GM21529 (cell line): ENCODE measurements around the gene MMD.
"Not testable (repeated sequence)": the region's sequence is repeated elsewhere in the genome, so short reads cannot be mapped to it uniquely, and the experiment has no call there.

Experiments used
- ATAC-seq: cut with Tn5 transposase; IDR thresholded peaks from one replicate; pipeline ENCODE4 v1.9.1; 2021; ENCODE audit not compliant: unreplicated experiment

MMD gene

DNA sequence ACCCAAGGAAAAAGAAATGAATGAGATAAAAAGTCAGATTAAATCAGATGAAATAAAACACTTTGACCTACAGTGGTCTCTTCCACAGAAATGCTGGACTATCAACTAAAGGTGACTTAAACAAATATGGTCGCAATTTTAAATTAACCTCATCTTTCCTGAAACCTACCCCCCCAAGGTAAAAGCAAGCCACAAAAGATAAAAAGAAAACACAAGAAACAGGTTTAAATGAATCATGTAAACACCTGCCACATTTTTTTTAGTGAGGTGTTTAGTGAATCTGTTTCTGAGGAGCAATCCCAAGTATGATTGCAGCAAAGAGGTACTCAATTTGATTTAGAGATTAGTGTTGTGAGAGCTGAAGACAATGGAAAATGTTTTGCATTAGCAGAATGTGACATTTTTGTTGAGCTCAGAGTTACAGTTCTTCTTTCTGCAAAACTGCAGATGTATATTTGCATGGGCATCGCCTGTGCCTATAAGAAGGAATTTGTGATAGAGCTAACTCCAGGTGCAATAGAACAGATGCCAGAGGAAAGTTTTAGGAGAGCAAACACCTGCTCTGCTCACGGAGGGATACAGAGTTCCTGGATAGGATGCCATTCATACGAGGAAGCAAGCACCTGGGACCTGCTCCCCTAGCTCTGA is 3.4 kb upstream of the MMD start:
- ATAC-seq, result no peak

GRCh38 chr17:55423535-55423934 is 1.9 kb upstream of the MMD start:
- no peak for ATAC-seq

DNA sequence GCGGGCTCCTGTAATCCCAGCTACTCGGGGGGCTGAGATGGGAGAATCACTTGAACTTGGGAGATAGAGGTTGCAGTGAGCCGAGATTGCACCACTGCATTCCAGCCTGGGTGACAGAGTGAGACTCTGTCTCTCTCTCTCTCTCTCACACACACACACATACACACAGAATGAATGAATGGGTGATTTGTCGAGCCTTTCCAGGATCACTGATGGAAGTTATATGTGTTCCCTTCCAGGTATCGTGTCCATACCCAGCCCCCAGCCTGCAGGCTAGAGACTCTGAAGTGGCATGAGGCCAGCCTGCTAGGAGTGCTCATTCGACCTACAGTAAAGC is 1.2 kb upstream of the MMD start:
- not testable (repeated sequence) for ATAC-seq

GRCh38 chr17:55420776-55421178 is 858 bp downstream of the MMD start:
- peak; percentile 17 for ATAC-seq

GRCh38 chr17:55420067-55420775 is 1.4 kb downstream of the MMD start:
- ATAC-seq, result peak; percentile 31

DNA sequence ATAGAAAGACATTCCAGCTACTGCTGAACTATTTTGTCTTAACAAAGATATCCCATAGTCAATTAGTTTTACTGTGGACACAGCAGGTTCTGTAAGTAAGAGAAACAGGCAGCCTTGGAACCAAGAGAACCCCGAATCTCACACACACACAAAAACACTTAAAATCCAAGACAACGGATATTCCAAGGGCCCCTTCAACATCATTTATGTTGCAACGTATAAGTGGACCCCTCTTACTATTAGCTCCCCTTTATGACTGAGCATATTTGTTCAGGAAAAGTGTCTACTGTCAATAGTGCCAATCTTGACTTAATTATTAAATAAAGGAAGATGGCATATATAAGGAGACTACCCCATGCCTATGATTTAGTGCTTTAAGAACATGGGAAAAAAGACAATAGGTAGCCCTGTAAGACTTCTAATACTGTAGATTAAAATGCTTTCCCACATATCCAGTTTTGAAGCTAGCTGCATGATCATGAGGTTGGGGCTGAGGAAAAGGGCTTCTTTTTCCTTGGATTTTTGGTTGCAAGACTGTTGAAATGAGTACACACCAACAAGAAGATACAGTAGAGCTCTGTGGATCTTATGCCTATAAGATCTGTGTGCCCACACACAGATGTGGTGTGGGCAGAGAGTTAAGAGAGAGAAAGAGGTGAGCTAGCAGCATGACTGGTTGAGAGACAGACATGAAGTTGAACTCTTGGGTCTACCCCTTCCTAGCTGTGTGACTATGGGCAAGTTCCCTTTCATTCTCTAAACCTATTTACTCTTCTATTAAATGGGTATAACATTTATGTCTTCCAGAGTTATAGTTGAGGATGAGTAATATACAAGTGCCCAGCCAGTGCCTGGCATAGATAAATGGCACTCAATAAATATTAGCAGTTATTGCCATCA is 3.0 kb downstream of the MMD start:
- no peak for ATAC-seq

- no peak for ATAC-seq
Observed at GRCh38 chr17:55417411-55418268, 4.0 kb downstream of the MMD start.

DNA sequence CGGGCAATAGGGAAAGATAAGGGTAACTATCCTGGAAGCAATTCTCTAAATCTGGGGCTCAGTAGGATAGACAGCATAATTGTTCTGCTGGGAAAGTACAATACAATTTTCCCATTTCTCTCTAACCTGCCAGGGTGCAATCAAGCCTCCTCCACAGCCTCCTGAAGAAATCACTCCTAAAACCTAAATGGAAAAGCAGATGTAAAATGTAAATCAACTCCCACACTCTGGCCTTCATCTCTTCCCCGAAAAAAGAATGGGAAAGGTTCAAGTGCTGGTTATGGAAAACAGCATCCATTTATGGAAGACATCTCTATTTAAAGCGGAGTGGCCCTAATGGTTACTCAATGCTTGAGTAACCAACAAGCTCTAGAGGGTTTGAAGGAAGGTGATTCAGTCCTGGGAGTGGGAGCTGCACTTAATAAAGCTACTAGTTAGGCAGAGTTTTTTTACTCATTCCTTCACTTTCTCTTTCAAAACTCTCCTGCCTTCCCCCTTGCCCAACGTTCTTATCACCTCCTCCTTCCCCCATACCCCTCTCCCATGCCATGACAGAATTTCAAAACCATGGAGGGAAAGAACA is 5.1 kb downstream of the MMD start:
- no peak for ATAC-seq

- ATAC-seq, result no peak
Observed at GRCh38 chr17:55416000-55416399, 5.6 kb downstream of the MMD start.

DNA sequence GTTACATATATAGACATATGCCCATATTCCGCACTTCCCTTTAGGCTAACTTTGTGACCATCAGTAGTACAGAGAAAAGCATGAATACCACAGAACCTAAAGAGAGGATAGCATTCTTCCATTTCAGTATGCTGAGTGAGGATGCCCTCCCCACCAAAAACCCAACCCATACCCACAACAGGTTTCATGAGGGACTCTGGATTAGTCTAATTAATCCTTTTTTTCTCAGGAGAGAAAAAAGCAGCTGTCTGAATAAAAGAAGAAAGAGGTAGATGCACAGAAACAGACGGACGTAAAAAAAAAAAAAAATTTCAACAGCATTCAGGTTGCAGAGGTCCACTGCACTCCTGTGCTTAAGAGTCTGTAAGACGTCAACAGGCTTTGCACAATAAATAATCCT is 6.7 kb downstream of the MMD start:
- no peak for ATAC-seq

DNA sequence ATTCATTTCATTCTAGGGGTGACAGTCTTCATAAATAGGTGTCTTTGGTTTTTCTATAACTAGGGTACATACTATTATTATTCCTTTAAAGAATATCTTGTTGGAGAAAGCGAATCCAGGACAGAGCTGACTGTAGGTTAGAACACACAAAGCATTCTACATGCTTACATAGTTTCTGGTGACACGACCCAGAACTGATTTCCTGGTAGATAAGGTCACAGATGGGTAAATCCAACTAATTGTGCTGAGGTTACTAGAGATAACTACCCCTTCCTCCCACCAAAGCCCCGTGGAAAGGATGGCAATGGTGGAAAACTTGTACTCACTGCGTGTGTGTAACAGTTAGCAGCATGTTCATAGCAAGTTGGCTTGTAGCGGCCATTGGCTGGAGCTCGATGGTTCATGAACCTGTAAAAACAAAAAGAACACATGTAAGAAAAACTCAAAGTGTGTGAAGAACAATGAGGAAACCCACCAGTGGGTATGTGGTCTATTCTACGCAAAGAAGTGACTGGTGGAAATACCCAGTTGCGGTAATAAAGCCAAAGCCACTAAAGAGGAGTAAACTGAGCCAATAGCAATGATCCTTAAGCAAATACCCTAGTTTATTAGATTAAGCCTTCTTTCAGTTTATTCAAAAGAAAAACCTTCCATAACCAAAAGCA is 7.7 kb downstream of the MMD start:
- ATAC-seq, result no peak

GRCh38 chr17:55411463-55411855 is 10.2 kb downstream of the MMD start:
- ATAC-seq, result no peak

- no peak for ATAC-seq
Observed at GRCh38 chr17:55410722-55411462, 10.7 kb downstream of the MMD start.

DNA sequence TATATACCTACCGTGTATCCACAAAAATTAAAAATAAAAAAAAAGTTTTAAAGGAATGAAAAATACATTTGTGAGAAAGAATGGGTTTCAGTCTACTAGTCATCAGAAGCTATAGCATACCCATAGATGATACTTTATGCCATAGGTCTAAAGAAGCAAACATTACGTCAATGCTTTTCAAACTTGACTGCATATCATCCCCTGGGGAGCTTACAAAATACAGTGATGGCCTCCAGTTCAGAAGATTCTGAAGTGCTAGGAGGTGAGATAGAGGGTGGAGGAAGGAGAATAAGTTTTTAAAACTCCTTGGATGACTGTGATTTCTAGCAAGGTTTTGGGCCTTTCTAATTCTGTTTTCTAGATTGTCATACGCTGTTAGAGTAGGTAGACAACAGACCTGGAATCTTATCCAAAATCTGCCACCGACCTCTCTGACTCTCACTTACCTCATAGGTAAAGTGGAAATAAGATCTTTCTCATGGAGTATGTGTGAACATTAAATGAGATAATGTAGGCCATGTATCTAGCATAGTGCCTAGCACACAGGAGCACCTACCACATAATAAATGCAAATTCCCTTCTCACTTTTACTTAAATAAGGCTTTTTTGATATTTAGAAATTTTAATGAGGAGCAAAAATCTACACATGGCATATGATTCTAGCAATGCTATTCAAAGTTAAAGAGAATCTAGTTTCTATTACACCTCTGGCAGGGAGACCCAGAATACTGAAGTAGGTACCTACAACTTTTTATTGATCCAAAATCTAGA is 12.4 kb downstream of the MMD start:
- no peak for ATAC-seq

DNA sequence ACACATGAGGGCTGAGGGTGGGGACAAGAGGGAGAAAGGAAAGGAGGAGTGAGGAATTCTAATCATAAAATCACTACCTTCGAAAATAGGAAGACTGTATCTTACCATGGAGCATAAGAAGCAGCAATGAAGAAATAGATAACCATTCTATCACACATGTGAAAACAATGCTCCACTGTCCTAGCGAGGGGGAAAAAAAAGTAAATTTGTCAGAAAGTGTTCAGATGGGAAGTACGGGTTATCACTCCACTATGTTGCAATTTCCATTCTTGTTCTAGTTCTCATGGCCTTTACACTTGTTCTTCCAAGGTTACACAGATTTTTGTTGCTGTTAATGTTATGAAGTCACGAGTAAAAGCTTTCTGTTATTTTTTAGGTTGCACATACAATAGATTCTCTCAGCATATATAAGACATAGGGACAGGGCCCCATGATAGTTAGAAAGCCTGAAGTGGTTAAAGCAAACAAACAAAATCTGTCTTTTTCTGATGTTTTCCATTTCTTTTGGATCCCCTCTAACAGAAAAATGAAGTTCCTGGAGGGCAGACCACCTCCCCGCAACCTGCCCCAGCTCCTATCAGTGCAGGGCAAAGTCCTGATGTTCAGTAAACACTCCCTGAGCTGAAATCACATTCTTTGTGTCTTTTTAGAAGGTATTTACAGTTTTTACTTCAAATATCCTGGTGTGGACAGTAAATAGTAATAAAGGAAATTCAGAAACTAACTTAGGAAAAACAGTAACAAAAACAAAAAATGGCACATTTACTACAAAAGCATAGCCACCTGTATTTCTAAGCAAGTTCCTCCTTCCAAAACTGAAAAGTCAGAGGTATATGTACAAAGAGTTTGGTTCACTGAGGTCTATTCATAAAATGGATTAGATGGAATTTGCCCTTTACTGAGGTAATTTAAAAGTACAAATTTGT is 13.7 kb downstream of the MMD start:
- no peak for ATAC-seq

- ATAC-seq, result no peak
Observed at GRCh38 chr17:55405600-55405999, 16.0 kb downstream of the MMD start.

DNA sequence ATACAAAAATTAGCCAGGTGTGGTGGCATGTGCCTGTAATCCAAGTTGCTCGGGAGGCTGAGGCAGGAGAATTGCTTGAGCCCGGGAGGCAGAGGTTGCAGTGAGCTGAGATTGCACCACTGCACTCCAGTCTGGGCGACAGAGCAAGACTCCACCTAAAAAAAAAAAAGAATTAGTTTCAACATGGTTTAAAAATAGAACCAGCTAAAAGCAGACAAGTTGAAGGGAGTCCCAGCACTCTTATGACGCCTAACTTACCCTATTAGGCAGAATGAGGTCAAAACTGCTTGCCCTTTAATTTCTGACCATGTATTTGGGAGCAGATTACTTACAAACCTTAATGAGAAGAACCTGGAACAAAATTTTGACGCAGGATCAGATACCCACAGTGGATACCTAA is 17.4 kb downstream of the MMD start:
- not testable (repeated sequence) for ATAC-seq

GRCh38 chr17:55402374-55402773 is 19.3 kb downstream of the MMD start:
- no peak for ATAC-seq
